Prostate gland (tissue), 2 donors: ENCODE measurements around the gene CLIP1.
"Not testable (repeated sequence)": the region's sequence is repeated elsewhere in the genome, so short reads cannot be mapped to it uniquely, and the experiment has no call there.

Experiments
- CTCF ChIP-seq, 4 experiments: fragments of 200-600 bp in 2 of 4; fragments of 450-650 bp in 2 of 4; sonication (generic) in 2 of 4; IDR thresholded peaks; 1 replicate in 3 of 4; 2 replicates in 1 of 4; pipeline ENCODE4 v1.5.1; 2016 to 2019; ENCODE audit warnings: antibody characterized with exemption in 4 of 4, mild to moderate bottlenecking in 2 of 4, moderate library complexity in 2 of 4
- POLR2A ChIP-seq: fragments of 450-650 bp; IDR thresholded peaks from one replicate; pipeline ENCODE4 v1.6.1; 2016; ENCODE audit warnings: antibody characterized with exemption, mild to moderate bottlenecking

GRCh38 chr12:122446390-122446789, 23.9 kb upstream of the CLIP1 start:
- not testable (repeated sequence) for TF ChIP-seq CTCF (IDR thresholded peaks at IDR 0.05); POLR2A
